Peyer's patch (tissue), 4 donors: ENCODE measurements around the gene CAT.

Experiments
- POLR2A ChIP-seq, 2 donors: fragments of 450-650 bp; IDR thresholded peaks; one replicate each; pipeline ENCODE4 v1.5.1; 2017; ENCODE audit warnings: antibody characterized with exemption in 2 of 2, mild to moderate bottlenecking in 2 of 2, moderate library complexity in 2 of 2
- TF ChIP-seq, protein P1 (sequence below), 6 experiments: fragments of 450-650 bp in 4 of 6; fragments of 200-600 bp in 2 of 6; sonication (generic) in 1 of 6; IDR thresholded peaks; one replicate each; pipeline ENCODE4 v1.5.1; 2017 to 2019; ENCODE audit warnings: antibody characterized with exemption in 6 of 6, mild to moderate bottlenecking in 3 of 6, moderate library complexity in 1 of 6

DNA sequence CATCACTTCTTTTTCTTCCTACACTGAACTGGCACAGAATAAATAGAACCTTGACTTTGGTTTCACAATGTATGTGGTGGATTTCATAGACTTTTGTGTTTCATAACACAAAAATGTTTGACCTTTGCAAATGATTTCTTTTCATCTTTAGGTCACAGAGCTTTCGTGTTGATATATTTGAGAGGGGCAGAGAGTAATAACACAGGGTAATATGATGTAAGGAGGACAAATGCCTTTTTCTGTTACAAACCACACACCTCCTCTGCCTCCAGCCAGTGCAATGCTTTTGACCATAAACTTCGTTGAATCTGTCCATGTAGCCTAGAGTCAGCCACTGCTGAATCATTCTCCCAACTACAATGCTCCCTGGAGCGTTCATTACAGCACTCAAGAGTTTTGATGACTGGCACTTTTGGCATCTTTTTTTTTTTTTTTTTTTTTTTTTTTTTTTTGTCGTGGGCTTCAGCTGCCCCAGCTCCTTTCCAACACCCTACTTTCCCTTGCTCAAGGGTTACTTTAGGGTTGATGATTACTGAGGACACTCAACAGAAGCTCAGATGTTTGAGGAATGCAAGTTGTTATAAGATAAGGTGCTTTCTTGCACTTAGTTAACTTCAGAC, 11.4 kb upstream of the CAT start:
- TF ChIP-seq, protein P1, sequence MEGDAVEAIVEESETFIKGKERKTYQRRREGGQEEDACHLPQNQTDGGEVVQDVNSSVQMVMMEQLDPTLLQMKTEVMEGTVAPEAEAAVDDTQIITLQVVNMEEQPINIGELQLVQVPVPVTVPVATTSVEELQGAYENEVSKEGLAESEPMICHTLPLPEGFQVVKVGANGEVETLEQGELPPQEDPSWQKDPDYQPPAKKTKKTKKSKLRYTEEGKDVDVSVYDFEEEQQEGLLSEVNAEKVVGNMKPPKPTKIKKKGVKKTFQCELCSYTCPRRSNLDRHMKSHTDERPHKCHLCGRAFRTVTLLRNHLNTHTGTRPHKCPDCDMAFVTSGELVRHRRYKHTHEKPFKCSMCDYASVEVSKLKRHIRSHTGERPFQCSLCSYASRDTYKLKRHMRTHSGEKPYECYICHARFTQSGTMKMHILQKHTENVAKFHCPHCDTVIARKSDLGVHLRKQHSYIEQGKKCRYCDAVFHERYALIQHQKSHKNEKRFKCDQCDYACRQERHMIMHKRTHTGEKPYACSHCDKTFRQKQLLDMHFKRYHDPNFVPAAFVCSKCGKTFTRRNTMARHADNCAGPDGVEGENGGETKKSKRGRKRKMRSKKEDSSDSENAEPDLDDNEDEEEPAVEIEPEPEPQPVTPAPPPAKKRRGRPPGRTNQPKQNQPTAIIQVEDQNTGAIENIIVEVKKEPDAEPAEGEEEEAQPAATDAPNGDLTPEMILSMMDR (IDR thresholded peaks at IDR 0.05) = no peak
- no peak for TF ChIP-seq POLR2A (IDR thresholded peaks at IDR 0.05)
